NCI-H2081 (cell line): Measurements from ENCODE around the gene CACNA2D1.

Experiments used
- DNase-seq, 2 experiments: peaks; one replicate each; lab custom pipeline; 2025; lab: John Stamatoyannopoulos, UW

Gene CACNA2D1

DNA sequence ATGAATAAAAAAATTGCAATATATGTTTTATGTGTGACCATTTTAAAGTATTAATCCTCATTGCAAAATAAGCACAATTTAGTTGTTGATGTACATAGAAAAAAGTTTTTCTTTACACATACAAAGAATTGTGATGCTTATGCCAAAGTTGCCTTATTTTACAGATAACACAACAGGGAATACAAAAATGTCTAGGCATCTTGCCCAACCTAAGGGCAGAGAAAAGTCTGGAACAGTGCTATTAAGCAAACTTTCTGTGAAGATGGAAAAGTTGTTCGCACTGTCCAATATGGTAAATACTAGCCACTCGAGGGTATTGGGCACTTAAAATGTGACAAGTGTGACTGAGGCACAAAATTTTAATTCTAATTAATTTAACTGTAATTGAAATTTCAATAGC is 483.6 kb downstream of the CACNA2D1 start:
- DNase-seq = no peak

DNA sequence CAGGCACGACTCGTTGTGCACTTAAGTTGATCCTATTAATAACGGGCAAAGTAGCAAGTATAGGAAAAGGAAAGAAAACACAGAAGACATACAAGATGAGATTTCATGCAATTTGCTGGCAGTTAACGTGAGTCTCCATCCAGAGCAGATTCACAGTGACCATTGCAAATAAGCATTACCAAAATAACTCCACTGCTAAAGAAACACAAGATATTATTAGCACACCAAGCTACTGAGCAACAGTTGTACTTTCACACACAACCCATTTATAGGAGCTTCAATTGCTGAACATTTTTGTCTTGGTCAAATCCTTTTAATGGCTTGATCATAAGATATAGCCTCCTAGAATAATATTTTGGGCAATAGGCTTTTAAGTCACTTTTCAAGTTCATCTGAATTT is 486.1 kb downstream of the CACNA2D1 start:
- DNase-seq = no peak

GRCh38 chr7:81956520-81956919 is 487.1 kb downstream of the CACNA2D1 start:
- DNase-seq = peak in 1 of 2 experiments; percentile 57

DNA sequence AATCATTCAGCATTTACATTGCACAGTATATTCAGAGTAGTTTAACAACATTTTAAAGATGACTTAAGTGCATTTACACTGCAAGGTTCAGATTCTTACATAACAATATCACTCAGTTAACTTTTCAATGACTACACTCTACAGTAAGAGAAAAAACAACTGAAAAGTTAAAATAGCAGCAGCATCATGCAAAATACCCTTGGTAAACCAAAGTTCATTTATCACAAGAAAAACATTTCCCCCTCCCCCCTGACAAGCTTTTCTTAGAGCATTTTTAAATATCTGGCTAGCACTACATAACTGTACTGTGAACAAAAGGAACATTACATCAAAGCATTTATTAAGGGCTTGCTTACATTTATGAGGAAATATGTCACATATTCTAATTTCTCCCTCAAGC is 494.3 kb downstream of the CACNA2D1 start:
- no peak for DNase-seq

DNA sequence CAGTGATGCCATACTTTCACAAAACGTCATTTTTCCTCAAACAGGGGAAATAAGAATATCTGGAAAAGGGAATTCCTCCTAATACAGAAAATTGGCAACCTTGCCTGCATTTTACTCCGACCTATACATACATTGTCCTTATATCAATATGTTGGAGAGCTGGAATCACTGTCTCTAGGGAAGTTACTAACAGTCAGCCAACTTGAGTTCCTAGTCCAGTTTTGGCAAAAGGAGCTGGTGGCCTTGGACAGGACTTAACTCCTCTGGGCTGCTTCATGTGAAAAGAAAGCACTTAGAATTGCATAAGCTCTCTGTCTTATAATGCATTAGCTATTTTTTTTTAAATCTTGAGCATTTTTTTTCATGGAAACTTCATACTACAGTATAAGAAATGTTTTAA is 499.5 kb downstream of the CACNA2D1 start:
- DNase-seq = no peak

GRCh38 chr7:81937091-81937490 is 506.5 kb downstream of the CACNA2D1 start:
- no peak for DNase-seq

DNA sequence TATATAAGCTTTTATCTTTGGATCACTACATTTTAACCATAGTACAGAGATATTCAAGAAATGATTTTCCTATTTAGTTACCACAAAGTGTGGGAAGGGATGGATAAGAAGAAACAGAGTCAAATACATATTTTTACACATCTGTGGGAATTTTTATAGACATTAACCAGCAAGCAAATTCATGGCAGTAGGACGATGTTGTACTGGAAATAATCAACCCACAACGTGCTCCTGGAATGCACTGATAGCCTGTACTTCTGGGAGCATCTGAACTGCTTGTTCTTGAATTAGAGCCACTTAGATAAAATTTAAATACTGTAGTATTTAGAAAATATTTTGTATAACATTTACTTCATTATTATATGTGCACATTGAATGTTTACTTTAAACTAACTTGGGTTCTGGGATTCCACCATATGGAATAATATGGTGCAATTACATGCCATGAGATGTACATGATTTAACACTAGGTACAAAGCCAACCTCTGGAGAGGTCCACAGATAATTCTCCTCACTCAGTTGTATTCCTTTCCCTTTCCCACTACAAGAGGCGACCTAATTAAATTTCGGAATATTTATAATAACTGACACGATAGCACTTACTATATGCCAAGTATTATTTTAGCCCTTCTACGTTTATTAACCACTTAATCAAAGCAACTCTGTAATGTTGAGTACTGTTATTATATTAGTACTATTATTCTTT is 508.8 kb downstream of the CACNA2D1 start:
- no peak for DNase-seq

DNA sequence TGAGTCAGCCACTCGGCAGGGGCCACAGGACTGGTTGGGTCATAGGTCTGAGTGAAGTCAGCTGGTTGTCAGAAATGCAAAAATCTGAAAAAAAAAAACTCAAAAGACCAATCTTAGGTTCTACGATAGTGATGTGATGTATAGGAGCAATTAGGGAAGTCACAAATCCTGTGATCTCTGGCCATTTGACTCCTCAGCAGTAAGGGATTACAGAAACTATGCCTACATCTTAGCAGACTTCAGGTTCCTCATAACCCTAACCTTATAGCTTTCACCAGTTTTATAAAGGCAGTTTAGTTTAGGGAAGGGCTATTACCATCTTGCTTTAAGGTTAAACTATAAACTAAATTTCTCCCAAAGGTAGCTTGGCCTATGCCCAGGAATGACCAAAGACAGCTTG is 510.6 kb downstream of the CACNA2D1 start:
- DNase-seq = no peak

DNA sequence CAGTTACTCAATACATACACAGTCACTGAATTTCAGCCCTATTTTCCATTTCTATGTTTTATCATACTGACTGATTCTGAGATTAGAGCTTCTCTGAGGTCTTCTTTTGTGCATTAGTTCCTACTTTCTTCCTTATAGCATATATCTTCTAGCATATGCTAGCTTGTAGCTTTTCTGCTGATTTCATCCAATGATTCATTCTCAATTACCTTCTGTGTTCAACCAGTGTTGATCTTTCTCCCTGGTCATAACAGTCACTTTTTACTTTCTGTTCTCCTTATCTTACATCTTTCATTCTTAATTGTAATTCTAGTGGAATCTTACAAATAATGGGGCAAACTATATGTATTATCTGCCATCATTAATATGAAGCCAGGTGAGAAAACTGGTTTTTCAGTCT is 514.2 kb downstream of the CACNA2D1 start:
- no peak for DNase-seq

DNA sequence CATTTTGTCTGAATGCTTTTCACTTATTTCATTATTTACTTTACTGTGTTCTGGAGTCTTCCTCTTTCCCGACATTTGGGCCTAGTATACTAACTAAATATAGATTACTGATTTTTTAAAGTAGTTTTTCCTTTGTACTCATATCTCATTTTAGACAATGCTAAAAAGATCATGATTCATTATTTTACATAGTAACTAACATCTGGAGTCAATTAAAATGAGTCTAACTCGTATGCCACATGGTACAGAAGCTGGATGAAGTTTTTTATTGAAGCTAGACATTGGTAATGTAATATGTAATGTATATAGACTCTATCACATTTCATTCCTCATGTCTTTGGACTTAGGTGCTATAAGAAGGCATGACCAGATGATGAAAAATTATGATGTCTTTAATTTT is 517.4 kb downstream of the CACNA2D1 start:
- no peak for DNase-seq

DNA sequence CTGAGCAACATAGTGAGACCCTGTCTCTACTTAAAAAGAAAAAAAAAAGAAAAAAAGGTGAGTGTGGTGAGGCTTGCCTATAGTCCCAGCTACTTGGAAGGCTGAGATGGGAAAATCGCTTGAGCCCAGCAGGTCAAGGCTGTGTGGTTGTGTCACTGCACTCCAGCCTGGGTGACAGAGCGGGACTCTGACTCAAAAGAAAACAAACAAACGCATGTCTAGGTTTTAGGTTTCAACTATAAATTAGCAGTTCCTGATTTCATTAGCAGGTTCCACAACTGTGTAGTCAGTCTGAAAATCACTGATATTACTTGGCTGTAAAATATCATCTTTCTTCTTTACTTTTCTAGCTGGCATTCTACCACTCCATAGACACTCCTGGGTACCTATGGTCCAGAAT is 518.0 kb downstream of the CACNA2D1 start:
- no peak for DNase-seq

DNA sequence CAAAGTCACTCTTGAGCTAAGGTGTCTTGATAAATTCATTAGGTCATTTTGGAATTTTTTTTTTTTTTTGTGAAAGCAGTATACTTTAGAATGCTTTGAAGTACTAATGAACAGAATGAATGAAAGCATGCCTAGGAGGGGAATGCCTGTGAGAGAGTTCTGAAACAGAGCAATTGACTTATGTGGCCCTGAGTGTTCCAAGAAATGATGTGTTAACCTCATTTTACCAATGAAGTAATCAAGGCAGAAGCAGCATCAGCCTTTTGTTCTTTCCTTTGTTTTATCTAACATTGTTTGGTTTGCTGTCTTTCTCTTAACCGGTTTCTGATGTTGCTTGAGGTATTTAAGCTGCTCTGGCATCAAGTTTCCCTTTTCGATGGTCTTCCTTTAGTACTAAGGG is 519.1 kb downstream of the CACNA2D1 start:
- DNase-seq = no peak

DNA sequence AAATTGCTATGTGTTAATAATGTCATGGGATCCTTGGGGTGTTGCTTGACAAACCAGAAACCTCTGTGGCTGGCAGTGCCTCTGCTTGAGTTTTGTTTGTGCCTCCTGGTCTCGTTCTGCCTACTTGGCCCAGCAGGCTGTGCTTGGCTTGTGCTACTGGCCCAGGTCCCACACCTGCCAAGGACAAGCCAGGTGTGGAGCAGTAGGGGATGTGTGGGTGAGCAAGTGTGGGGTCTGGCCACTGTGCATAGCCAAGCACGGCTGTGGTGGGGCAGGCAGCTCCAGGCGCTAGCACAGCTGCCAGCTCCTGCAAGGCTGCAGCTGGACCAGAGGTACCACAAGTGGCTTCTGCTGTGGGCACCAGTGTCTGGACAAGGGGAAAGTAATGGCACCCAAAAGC is 524.1 kb downstream of the CACNA2D1 start:
- no peak for DNase-seq

GRCh38 chr7:81908220-81908619 is 535.4 kb downstream of the CACNA2D1 start:
- DNase-seq = no peak

- DNase-seq = no peak
Measured at GRCh38 chr7:81903115-81903514, 540.5 kb downstream of the CACNA2D1 start.

DNA sequence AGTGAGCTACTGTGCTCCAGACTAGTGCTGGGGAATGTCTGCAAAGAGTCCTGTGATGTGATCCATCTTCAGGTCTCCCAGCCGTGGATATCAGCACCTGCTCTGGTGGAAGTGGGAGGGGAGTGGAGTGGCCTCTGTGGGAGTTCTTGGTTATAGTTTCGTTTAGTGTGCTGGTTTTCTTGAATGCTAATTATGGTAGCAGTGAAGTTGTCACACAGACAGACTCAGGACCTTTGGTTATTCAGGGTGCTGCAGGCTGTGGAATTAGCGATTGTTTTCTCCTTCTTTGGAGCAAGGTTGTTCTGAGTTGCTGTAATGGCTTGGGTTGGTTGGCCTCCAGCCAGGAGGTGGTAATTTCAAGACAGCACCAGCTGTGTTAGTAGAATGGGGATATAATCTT is 541.0 kb downstream of the CACNA2D1 start:
- DNase-seq = no peak
